H9 (cell line): ENCODE measurements around the gene S100A16. TPM values are rescaled to one million over a fixed set of nuclear protein-coding genes. Genes with fewer than 3 reads are reported as not detected.
A peak's percentile ranks its signal among the peaks of the same experiment; 100 is the strongest.

Experiments used
- DNase-seq: peaks from one replicate; pipeline ENCODE4 v3.0.0-alpha.2; 2017
- H2AFZ ChIP-seq: one replicate; pipeline ENCODE4 v1.6.1; 2013; ENCODE audit warnings: mild to moderate bottlenecking, low read length, control low read depth, moderate library complexity
- H2AK5ac ChIP-seq: 2 replicates; pipeline ENCODE4 v1.6.1; 2013; ENCODE audit warnings: low read length, control low read depth, mixed read lengths; ENCODE audit not compliant: insufficient read length
- H2BK120ac ChIP-seq: one replicate; pipeline ENCODE4 v1.6.1; 2013; ENCODE audit warnings: low read depth, mild to moderate bottlenecking, low read length, control low read depth, inconsistent platforms; ENCODE audit not compliant: poor library complexity, severe bottlenecking
- H2BK12ac ChIP-seq: 2 replicates; pipeline ENCODE4 v1.6.1; 2013; ENCODE audit warnings: low read length, control low read depth, mixed read lengths, low read depth; ENCODE audit not compliant: insufficient read length
- H2BK15ac ChIP-seq: 2 replicates; pipeline ENCODE4 v1.6.1; 2013; ENCODE audit warnings: low read depth, low read length, control low read depth
- H2BK20ac ChIP-seq: one replicate; pipeline ENCODE4 v1.6.1; 2013; ENCODE audit warnings: low read depth, mild to moderate bottlenecking, low read length, control low read depth, inconsistent platforms; ENCODE audit not compliant: poor library complexity, severe bottlenecking
- H2BK5ac ChIP-seq: 2 replicates; pipeline ENCODE4 v1.6.1; 2013; ENCODE audit warnings: low read length, control low read depth, mixed read lengths; ENCODE audit not compliant: insufficient read length
- H3K14ac ChIP-seq: 2 replicates; pipeline ENCODE4 v1.6.1; 2013; ENCODE audit warnings: low read length, control low read depth; ENCODE audit not compliant: insufficient read depth
- H3K18ac ChIP-seq: 2 replicates; pipeline ENCODE4 v1.6.1; 2013; ENCODE audit warnings: low read depth, mild to moderate bottlenecking, mixed read lengths, low read length, control low read depth; ENCODE audit not compliant: insufficient read length
- H3K23ac ChIP-seq: 2 replicates; pipeline ENCODE4 v1.6.1; 2013; ENCODE audit warnings: low read length, control low read depth, mixed read lengths, low read depth; ENCODE audit not compliant: insufficient read length
- H3K23me2 ChIP-seq: 2 replicates; pipeline ENCODE4 v1.6.1; 2013; ENCODE audit warnings: low read depth, mild to moderate bottlenecking, mixed read lengths, low read length, control low read depth; ENCODE audit not compliant: insufficient read length, poor library complexity, severe bottlenecking
- H3K27ac ChIP-seq: 2 replicates; pipeline ENCODE4 v1.5.1; 2013; ENCODE audit warnings: low read length, control low read depth, mixed read lengths, low read depth; ENCODE audit not compliant: insufficient read length
- H3K27me3 ChIP-seq: 2 replicates; pipeline ENCODE4 v1.6.1; 2013; ENCODE audit warnings: low read length, control low read depth, inconsistent platforms; ENCODE audit not compliant: insufficient read depth
- H3K4ac ChIP-seq: 2 replicates; pipeline ENCODE4 v1.6.1; 2013; ENCODE audit warnings: low read depth, mild to moderate bottlenecking, control low read depth, inconsistent platforms, low read length, moderate library complexity
- H3K4me1 ChIP-seq: 2 replicates; pipeline ENCODE4 v1.6.1; 2013; ENCODE audit warnings: low read length, control low read depth, inconsistent platforms; ENCODE audit not compliant: insufficient read depth
- H3K4me2 ChIP-seq: 2 replicates; pipeline ENCODE4 v1.6.1; 2013; ENCODE audit warnings: low read length, control low read depth, mixed read lengths; ENCODE audit not compliant: insufficient read length, insufficient read depth
- H3K56ac ChIP-seq: 2 replicates; pipeline ENCODE4 v1.6.1; 2013; ENCODE audit warnings: low read depth, mild to moderate bottlenecking, mixed read lengths, low read length, control low read depth; ENCODE audit not compliant: insufficient read length
- H3K79me1 ChIP-seq: 2 replicates; pipeline ENCODE4 v1.6.1; 2013; ENCODE audit warnings: low read depth, mild to moderate bottlenecking, moderate library complexity, low read length, control low read depth, inconsistent platforms; ENCODE audit not compliant: insufficient read depth, poor library complexity, severe bottlenecking
- H3K79me2 ChIP-seq: 2 replicates; pipeline ENCODE4 v1.6.1; 2013; ENCODE audit warnings: low read length, control low read depth, inconsistent platforms; ENCODE audit not compliant: insufficient read depth
- H3K9ac ChIP-seq: 2 replicates; pipeline ENCODE4 v1.6.1; 2013; ENCODE audit warnings: low read length, control low read depth, mixed read lengths; ENCODE audit not compliant: insufficient read length; ENCODE audit errors: extremely low read depth
- H3K9me3 ChIP-seq: one replicate; pipeline ENCODE4 v1.6.1; 2013; ENCODE audit warnings: low read depth, low read length, inconsistent platforms; ENCODE audit not compliant: control insufficient read depth
- H3T11ph ChIP-seq: one replicate; pipeline ENCODE4 v1.6.1; 2013; ENCODE audit warnings: mild to moderate bottlenecking, low read length, control low read depth, inconsistent platforms
- H4K20me1 ChIP-seq: one replicate; pipeline ENCODE4 v1.6.1; 2013; ENCODE audit not compliant: control insufficient read depth, insufficient read length, insufficient read depth
- H4K5ac ChIP-seq: 2 replicates; pipeline ENCODE4 v1.6.1; 2013; ENCODE audit warnings: low read depth, mild to moderate bottlenecking, mixed read lengths, low read length, control low read depth; ENCODE audit not compliant: insufficient read length
- H4K8ac ChIP-seq: replicated peaks from 2 replicates; pipeline ENCODE4 v1.6.1; 2013; ENCODE audit warnings: low read length, control low read depth, mixed read lengths, low read depth; ENCODE audit not compliant: insufficient read length
- H4K91ac ChIP-seq: 2 replicates; pipeline ENCODE4 v1.6.1; 2013; ENCODE audit warnings: low read depth, mild to moderate bottlenecking, moderate library complexity, mixed read lengths, low read length, control low read depth; ENCODE audit not compliant: insufficient read length
- H3K27ac Mint-ChIP-seq, 3 experiments: 2 replicates in 2 of 3; 3 replicates in 1 of 3; pipeline ENCODE4 v1.8.0; 2020 to 2021; ENCODE audit warnings: mixed read lengths in 3 of 3, mild to moderate bottlenecking in 1 of 3, moderate library complexity in 1 of 3
- H3K27me3 Mint-ChIP-seq: 2 replicates; pipeline ENCODE4 v1.8.0; 2021; ENCODE audit warnings: low read depth, mild to moderate bottlenecking, moderate library complexity, mixed read lengths
- H3K36me3 Mint-ChIP-seq, 3 experiments: 2 replicates in 2 of 3; 3 replicates in 1 of 3; pipeline ENCODE4 v1.8.0; 2020 to 2021; ENCODE audit warnings: low read depth in 3 of 3, mixed read lengths in 3 of 3; ENCODE audit not compliant: insufficient read depth in 1 of 3
- H3K4me1 Mint-ChIP-seq, 2 experiments: 2 replicates each; pipeline ENCODE4 v1.8.0; 2020; ENCODE audit warnings: mixed read lengths in 2 of 2
- H3K4me3 Mint-ChIP-seq, 2 experiments: 2 replicates in 1 of 2; 3 replicates in 1 of 2; pipeline ENCODE4 v1.8.0; 2020 to 2021; ENCODE audit warnings: mild to moderate bottlenecking in 2 of 2, mixed read lengths in 2 of 2, moderate library complexity in 1 of 2
- H3K9me3 Mint-ChIP-seq, 2 experiments: 2 replicates in 1 of 2; 3 replicates in 1 of 2; pipeline ENCODE4 v1.8.0; 2020; ENCODE audit warnings: mild to moderate bottlenecking in 2 of 2, mixed read lengths in 2 of 2, moderate library complexity in 1 of 2
- CTCF ChIP-seq: fragments of 200-600 bp; sonication (generic); conservative IDR thresholded peaks from 3 replicates; pipeline ENCODE4 v1.8.0; 2021; ENCODE audit warnings: antibody characterized with exemption, mild to moderate bottlenecking
- WGBS: extraction: QIAGEN DNeasy Blood & Tissue Kit; methylation state at CpG from one replicate; pipeline ENCODE4 v1.1.7; 2013; ENCODE audit warnings: missing lambda C conversion rate, low lambda C conversion rate, mixed read lengths; ENCODE audit not compliant: insufficient read length; ENCODE audit errors: extremely low coverage; 5-methylcytosine and 5-hydroxymethylcytosine counted together
- total RNA-seq: library from RNA; stranded (reverse); gene quantifications from 2 replicates; pipeline ENCODE4 v1.2.1, GENCODE V29; 2021

The S100A16 gene
- total RNA-seq, 1 experiment from 2014 or later, result 8.0 TPM

- no peak overlapping the region for H2BK5ac ChIP-seq
- H2AFZ ChIP-seq, result no peak overlapping the region
- 0 out of 3 replicates have a peak, but pooled peaks have one; percentile 13 for TF ChIP-seq CTCF
- no peak overlapping the region for H2BK20ac ChIP-seq
- H3K14ac ChIP-seq, result no peak overlapping the region
- H3K4me2 ChIP-seq, result no peak overlapping the region
- H3K4me1 Mint-ChIP-seq, result peaks cover 6% of the 10 kb centered on the region in 2 experiments
- no peak overlapping the region for H2BK12ac ChIP-seq
- H3K9ac ChIP-seq, result no peak overlapping the region
- no peak overlapping the region for H2BK120ac ChIP-seq
- H2AK5ac ChIP-seq, result no peak overlapping the region
- peak; percentile 58 for DNase-seq
- H3K9me3 ChIP-seq, result no peaks in the 10 kb centered on the region
- H3K9me3 Mint-ChIP-seq, result no peaks in the 10 kb centered on the region
- no peaks in the 10 kb centered on the region for H3K79me1 ChIP-seq
- H3K4ac ChIP-seq, result no peak overlapping the region
- H3K23me2 ChIP-seq, result no peaks in the 10 kb centered on the region
- peak overlapping the region; percentile 32 to 90 (median 75); a peak in 6 of 7 replicates for H3K27ac Mint-ChIP-seq
- no peak overlapping the region for H2BK15ac ChIP-seq
- H3K27me3 Mint-ChIP-seq, result peaks cover 4% of the 10 kb centered on the region; the same call in 1 of the 2 replicates
- no peaks in the 10 kb centered on the region for H4K20me1 ChIP-seq
- no peaks in the 10 kb centered on the region for H3K79me2 ChIP-seq
- no peak overlapping the region for H4K91ac ChIP-seq
- H3K27ac ChIP-seq, result no peak overlapping the region
- H3K4me3 Mint-ChIP-seq, result peak overlapping the region in 1 of 2 experiments; percentile 47; a peak in 1 of 5 replicates
- H3K56ac ChIP-seq, result no peak overlapping the region
- H3K36me3 Mint-ChIP-seq, result peaks cover 22 to 45% (median 43%) of the 10 kb centered on the region in 3 experiments; a peak in 6 of 7 replicates
- WGBS, result no CpG with 5 or more reads among the region's 2 CpGs
- no peak overlapping the region for H3K23ac ChIP-seq
- H3K27me3 ChIP-seq, result no peaks in the 10 kb centered on the region
- no peak overlapping the region for H4K8ac ChIP-seq
- H3K4me1 ChIP-seq, result no peaks in the 10 kb centered on the region
- no peak overlapping the region for H3K18ac ChIP-seq
- H3T11ph ChIP-seq, result no peak overlapping the region
- no peak overlapping the region for H4K5ac ChIP-seq
Measured at GRCh38 chr1:153647346-153647714, 34.4 kb upstream of the S100A16 start.
